ENCODE measurements around the gene NUDT10. TPM values are rescaled to one million over a fixed set of nuclear protein-coding genes. Genes with fewer than 3 reads are reported as not detected.
"Not testable (repeated sequence)": the region's sequence is repeated elsewhere in the genome, so short reads cannot be mapped to it uniquely, and the experiment has no call there.

NUDT10 gene
- polyA plus RNA-seq, result under 1 TPM; 0.12 to 0.67 (median 0.46) TPM

DNA sequence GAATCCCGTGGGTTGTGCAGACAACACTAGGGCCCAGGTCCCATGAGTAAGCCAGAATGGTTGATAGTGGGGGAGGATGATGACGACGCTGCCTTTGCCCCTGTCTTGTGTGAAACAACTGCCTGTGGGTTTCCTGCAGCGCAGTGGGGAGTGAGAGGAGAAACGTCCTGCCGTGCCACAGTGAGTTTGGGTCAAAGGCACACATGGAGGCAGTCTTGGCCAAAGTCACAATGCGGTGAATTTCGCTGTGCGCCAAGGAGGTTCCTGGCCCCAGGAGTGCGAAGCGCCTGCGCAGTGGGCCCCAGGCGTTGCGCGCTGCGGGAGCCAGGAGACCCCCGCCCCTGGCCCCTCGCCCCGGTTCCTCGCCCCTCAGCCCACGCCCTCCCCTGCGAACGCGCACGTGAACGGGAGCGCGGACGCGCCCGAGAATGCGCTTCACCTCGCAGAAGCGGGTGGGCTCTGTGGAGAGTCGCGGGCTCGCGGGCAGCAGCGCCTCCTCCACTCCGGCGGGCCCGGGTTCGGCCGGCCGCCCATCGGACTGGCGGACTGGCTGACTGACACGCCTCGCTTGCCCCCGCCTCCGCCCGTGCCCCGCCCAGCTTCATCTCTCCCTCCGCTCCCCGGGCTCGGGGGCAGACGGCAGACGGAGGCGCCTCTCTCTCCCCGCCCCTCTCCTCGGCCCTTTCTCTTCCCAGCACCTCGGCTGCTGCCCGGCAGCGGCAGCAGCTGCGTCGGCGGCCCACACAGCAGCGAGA is at the start of gene NUDT10:
Gene NUDT10, plus strand, starts transcription at position 635 of the 755 bp plus-strand sequence. CDS start 144 bp downstream, outside the sequence.
- no peak within 1 kb of the TSS for H3K27ac ChIP-seq (ENCODE audit: low read depth, low read length)

DNA sequence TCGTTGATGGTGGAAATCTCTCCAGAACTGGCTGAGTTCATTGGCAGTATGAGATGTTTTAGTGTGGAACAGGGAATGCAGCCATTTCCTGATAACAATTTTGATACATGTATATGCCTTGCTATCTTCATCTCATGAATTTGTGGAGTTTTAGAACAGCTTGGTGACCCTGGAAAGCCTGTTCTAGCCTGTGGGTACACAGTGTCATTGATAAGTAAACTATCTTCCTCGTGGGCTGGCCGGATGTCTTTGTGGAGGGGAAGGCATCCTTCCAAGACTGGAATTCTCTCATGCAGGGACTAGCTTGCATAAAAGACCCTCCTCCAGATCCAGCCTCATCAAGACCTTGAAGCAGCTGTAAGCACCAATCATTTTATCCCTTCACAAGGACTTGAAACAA is 40.2 kb upstream of the NUDT10 start:
- 42 to 56% (median 45%) methylated on average over 3 of the region's 3 CpGs for WGBS, 3 donors
- no peak overlapping the region for H3K27ac ChIP-seq (ENCODE audit: low read depth, low read length)

More for the DNA sequence above, at the start of gene NUDT10:
- 1 to 22% (median 1%) methylated on average over 12 to 56 of the region's 68 CpGs for WGBS, 3 donors

DNA sequence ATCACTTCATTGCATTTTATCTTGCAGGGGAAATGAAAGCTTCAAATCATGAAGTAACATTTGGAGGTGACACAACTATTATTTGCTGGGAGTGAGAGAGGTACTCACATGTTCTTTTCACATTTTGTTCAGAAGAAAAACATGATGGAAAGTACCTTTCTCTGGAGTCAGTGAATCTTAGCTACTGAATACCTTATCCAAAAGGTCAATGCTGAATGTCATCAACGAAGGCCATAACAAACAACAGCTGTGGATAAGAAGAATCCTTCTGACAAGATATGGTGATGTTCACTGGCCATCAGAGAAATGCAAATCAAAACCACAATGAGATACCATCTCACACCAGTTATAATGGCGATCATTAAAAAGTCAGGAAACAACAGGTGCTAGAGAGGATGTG is 36.5 kb upstream of the NUDT10 start:
- WGBS, 3 donors, result 77 to 85% (median 83%) methylated on average over 2 of the region's 2 CpGs
- no peak overlapping the region for H3K27ac ChIP-seq (ENCODE audit: low read depth, low read length)

DNA sequence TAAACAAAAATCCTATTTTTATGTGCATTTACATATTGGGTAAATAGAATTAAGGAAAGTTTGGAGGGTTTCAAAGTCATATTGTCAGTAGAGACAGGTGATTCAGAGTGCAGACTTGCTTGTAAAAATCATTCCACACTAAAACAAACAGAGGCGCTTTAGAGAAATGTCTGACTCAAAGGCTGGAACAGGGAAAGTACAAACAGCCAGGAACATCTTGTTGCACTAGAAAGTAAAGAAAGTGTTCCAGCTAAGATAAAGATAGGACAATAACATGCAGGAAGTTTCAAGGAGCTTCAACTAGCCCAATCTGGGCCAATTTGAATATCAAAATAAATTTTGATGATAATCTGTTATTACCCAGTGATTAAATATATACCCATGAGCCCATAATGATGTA is 16.4 kb upstream of the NUDT10 start:
- 73 to 90% (median 89%) methylated on average over 1 of the region's 1 CpG for WGBS, 3 donors
- no peak overlapping the region for H3K27ac ChIP-seq (ENCODE audit: low read depth, low read length)

DNA sequence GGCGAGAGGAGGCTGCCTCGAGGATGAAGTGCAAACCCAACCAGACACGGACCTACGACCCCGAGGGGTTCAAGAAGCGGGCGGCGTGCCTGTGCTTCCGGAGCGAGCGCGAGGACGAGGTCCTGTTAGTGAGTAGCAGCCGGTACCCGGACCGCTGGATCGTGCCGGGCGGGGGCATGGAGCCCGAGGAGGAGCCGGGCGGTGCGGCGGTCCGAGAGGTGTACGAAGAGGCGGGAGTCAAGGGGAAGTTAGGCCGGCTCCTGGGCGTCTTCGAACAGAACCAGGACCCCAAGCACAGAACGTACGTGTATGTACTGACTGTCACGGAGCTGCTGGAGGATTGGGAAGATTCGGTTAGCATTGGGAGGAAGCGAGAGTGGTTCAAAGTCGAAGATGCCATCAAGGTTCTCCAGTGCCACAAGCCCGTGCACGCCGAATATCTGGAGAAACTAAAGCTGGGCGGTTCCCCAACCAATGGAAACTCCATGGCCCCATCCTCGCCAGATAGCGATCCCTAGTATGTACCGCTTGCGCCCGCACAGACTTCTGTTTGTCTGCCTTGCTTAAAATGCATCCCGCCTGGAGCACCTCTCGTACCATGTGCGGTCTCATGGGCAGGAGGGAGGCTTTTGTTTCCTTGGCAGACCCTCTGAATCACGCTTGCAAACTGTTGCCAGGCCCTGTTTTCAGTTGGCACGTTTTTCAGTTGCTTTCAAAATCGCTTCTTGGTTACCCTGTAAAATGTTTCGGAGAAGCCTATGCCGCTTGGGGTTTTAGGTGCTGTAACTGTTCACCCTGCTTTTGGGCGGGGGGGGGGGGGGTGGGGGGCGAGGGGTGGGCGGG is 542 bp downstream of the NUDT10 start:
- not testable (repeated sequence) for H3K27ac ChIP-seq (ENCODE audit: low read depth, low read length)
- WGBS, 3 donors, result 4 to 33% (median 5%) methylated on average over 29 to 44 of the region's 56 CpGs

DNA sequence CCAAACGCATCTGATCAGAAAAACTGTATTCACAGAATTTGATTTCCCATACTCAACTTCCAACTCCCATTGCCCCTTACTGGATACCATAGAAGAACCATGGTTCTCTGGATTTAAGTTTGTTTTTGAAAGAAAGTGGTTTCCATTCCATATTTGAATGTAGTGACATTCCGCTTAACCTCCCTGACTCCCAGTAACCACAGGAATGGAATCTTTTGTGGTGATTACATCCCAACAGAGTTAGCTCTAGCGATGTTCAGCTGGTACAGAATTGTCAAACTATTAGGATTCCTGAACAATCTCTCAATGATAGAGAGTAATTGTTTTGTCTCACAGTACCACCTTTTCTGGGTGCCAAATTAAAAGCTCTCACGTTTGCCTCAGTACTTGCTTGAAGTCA is 1.7 kb downstream of the NUDT10 start:
- no peak overlapping the region for H3K27ac ChIP-seq (ENCODE audit: low read depth, low read length)
- WGBS, 3 donors, result 68 to 87% (median 84%) methylated on average over 4 of the region's 4 CpGs

DNA sequence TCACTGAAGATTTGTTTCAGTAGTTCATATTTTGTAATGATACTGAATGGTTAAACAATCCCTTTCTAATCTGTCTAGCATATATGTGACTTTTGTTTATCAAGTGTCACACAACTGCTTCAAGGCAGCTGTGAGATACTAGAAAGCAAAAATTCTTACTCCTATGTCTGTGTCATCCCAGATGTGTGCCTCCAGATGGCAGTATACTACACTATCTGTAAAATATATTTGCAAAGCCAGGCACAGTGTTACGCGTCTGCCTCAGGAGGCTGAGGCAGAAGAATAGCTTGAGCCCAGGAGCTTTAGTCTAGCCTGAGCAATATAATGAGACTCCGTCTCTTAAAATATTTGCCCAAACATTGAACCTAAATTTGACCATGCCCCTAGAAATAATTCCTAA is 4.0 kb downstream of the NUDT10 start:
- 11 to 18% (median 14%) methylated on average over 3 of the region's 3 CpGs for WGBS, 3 donors
- H3K27ac ChIP-seq (ENCODE audit: low read depth, low read length), result no peak overlapping the region

DNA sequence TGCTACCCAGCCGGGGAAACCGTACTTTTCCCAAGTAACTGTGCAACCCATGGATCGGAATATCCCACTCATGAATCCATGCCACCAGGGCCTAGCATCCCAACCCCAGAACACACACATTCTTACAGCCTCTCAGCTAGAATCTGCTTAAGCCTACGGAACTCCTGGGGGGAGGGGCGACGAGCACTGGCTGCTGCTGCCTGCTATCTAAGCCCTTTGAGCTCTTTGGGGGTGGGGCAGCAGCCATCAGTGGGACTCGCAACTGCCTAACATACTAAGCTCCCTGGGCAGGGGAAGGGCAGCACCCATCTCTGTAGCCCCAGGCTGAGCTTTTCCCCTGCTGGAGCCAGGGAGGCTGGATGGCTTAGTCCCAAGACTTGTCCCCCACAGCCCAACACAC is 28.6 kb downstream of the NUDT10 start:
- H3K27ac ChIP-seq (ENCODE audit: low read depth, low read length), result no peak overlapping the region
- 80 to 90% (median 83%) methylated on average over 6 to 7 of the region's 7 CpGs for WGBS, 3 donors

DNA sequence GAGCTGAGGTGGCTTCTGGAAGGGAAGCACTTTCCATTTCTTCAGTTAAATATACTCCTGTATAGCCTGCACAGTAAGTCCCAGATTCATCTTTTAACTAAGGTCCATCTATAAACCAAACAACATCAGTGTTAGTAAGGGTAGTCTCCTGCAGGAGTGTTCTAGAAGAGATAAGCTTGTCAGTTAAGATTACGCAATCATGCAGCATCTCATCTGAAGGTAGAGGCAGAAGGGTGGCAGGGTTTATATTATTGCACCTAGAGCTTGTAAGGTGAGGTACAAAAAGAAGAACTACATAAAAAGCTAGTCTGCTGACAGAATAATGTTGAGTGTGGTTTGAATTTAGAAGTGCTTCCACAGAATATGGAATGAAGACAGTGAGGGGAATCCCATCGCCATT is 44.0 kb downstream of the NUDT10 start:
- 74 to 83% (median 80%) methylated on average over 2 of the region's 2 CpGs for WGBS, 3 donors
- H3K27ac ChIP-seq (ENCODE audit: low read depth, low read length), result no peak overlapping the region

Other genes starting within 250 kb of the NUDT10 start
- 1 to 10 TPM in 1 of 3 donors, under 1 TPM in 2; 0.22 to 1.1 (median 0.89) TPM for gene NUDT11, start 163.8 kb downstream of the NUDT10 start, polyA plus RNA-seq